Neuronal stem cell (in vitro differentiated cells): Measurements from ENCODE around the gene ARMC5.

Experiments used
- DNase-seq: peaks from one replicate; pipeline ENCODE4 v3.0.0-alpha.2; 2013; ENCODE audit warnings: low spot score
- H2AFZ ChIP-seq: one replicate; pipeline ENCODE4 v1.6.1; 2013; ENCODE audit warnings: mild to moderate bottlenecking, low read length, inconsistent platforms
- H2AK5ac ChIP-seq: 2 replicates; pipeline ENCODE4 v1.6.1; 2013; ENCODE audit warnings: low read depth, mild to moderate bottlenecking, inconsistent platforms, low read length, moderate library complexity, mixed read lengths
- H2BK120ac ChIP-seq: 2 replicates; pipeline ENCODE4 v1.6.1; 2013; ENCODE audit warnings: low read depth, mild to moderate bottlenecking, inconsistent platforms, low read length, moderate library complexity, mixed read lengths
- H2BK12ac ChIP-seq: one replicate; pipeline ENCODE4 v1.6.1; 2013; ENCODE audit warnings: low read length, inconsistent platforms
- H2BK15ac ChIP-seq: 2 replicates; pipeline ENCODE4 v1.6.1; 2013; ENCODE audit warnings: mild to moderate bottlenecking, low read length, inconsistent platforms, mixed read lengths
- H2BK5ac ChIP-seq: one replicate; pipeline ENCODE4 v1.6.1; 2013; ENCODE audit warnings: inconsistent platforms, mild to moderate bottlenecking, low read length, moderate library complexity
- H3K14ac ChIP-seq: one replicate; pipeline ENCODE4 v1.6.1; 2013; ENCODE audit warnings: low read length, inconsistent platforms
- H3K18ac ChIP-seq: 2 replicates; pipeline ENCODE4 v1.6.1; 2013; ENCODE audit warnings: low read length, inconsistent platforms
- H3K23ac ChIP-seq: 2 replicates; pipeline ENCODE4 v1.6.1; 2013; ENCODE audit warnings: low read depth, mild to moderate bottlenecking, mixed read lengths, low read length, inconsistent platforms; ENCODE audit not compliant: poor library complexity
- H3K27ac ChIP-seq: replicated peaks from 3 replicates; pipeline ENCODE4 v1.5.1; 2013; ENCODE audit warnings: low read length, inconsistent platforms
- H3K27me3 ChIP-seq, 3 experiments: 2 replicates each; pipeline ENCODE4 v1.6.1; 2013; ENCODE audit warnings: low read length in 3 of 3, mild to moderate bottlenecking in 2 of 3, inconsistent platforms in 1 of 3, low read depth in 1 of 3, mixed read lengths in 1 of 3, moderate library complexity in 1 of 3; ENCODE audit not compliant: control insufficient read depth in 3 of 3, insufficient read depth in 3 of 3
- H3K36me3 ChIP-seq, 2 donors: replicated peaks in 1 of 2; 2 replicates each; pipeline ENCODE4 v1.6.1; 2013; ENCODE audit warnings: low read length in 2 of 2; ENCODE audit not compliant: control insufficient read depth in 2 of 2, insufficient read depth in 2 of 2
- H3K4ac ChIP-seq: 2 replicates; pipeline ENCODE4 v1.6.1; 2013; ENCODE audit warnings: inconsistent platforms, mild to moderate bottlenecking, low read length, moderate library complexity
- H3K4me1 ChIP-seq, 2 donors: 1 replicate in 1 of 2; 2 replicates in 1 of 2; pipeline ENCODE4 v1.6.1; 2013; ENCODE audit warnings: low read length in 2 of 2, low read depth in 1 of 2; ENCODE audit not compliant: control insufficient read depth in 2 of 2, insufficient read depth in 1 of 2
- H3K4me2 ChIP-seq: one replicate; pipeline ENCODE4 v1.6.1; 2013; ENCODE audit warnings: mild to moderate bottlenecking, low read length, inconsistent platforms; ENCODE audit not compliant: insufficient read depth, poor library complexity, severe bottlenecking
- H3K4me3 ChIP-seq, 2 donors: 2 replicates each; pipeline ENCODE4 v1.5.1; 2013; ENCODE audit warnings: low read length in 2 of 2, mild to moderate bottlenecking in 2 of 2, inconsistent platforms in 1 of 2, moderate library complexity in 1 of 2
- H3K79me1 ChIP-seq: one replicate; pipeline ENCODE4 v1.6.1; 2013; ENCODE audit warnings: low read depth, mild to moderate bottlenecking, inconsistent platforms, low read length, moderate library complexity
- H3K9ac ChIP-seq: one replicate; pipeline ENCODE4 v1.6.1; 2013; ENCODE audit warnings: mild to moderate bottlenecking, low read depth, low read length, inconsistent platforms; ENCODE audit not compliant: poor library complexity
- H3K9me3 ChIP-seq, 2 donors: replicated peaks in 1 of 2; 2 replicates each; pipeline versions ENCODE3 to v1.6.1; 2013; ENCODE audit warnings: low read length in 2 of 2, mild to moderate bottlenecking in 2 of 2, inconsistent platforms in 1 of 2, low read depth in 1 of 2, mixed read lengths in 1 of 2, moderate library complexity in 1 of 2; ENCODE audit not compliant: control insufficient read depth in 2 of 2, insufficient read depth in 1 of 2
- H4K8ac ChIP-seq: one replicate; pipeline ENCODE4 v1.6.1; 2013; ENCODE audit warnings: low read depth, mild to moderate bottlenecking, inconsistent platforms, low read length, moderate library complexity
- H4K91ac ChIP-seq: one replicate; pipeline ENCODE4 v1.6.1; 2013; ENCODE audit warnings: low read length, low read depth, mild to moderate bottlenecking, inconsistent platforms; ENCODE audit not compliant: poor library complexity
- WGBS, 2 donors: extraction: QIAGEN DNeasy Blood & Tissue Kit; methylation state at CpG; one replicate each; pipeline ENCODE4 v1.1.7; 2013; ENCODE audit warnings: missing lambda C conversion rate in 2 of 2, mixed read lengths in 1 of 2; ENCODE audit not compliant: insufficient read length in 2 of 2, insufficient replicate concordance in 1 of 2; ENCODE audit errors: extremely low coverage in 2 of 2; 5-methylcytosine and 5-hydroxymethylcytosine counted together

Gene ARMC5

DNA sequence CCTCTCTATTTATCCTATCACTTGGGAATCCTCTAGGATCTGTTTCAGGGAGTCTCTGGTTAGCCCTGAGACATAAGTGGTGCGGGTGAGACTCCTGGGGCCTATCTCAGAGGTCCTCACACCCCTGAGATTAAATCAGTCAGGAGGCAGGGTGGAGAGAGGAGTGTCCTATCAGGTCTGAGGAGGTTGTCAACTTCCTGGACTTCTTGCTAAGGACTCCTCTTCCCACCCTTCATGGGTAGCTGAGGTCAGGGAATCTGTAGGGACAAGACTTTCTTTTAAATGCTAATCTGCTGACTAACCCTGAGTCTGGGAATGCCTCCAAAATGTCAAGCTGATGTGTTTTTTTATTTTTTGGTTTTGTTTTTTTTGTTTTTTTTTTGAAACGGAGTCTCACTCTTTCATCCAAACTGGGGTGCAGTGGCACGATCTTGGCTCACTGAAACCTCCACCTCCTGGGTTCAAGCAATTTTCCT is 6.6 kb upstream of the ARMC5 start:
- H3K23ac ChIP-seq, result no peak overlapping the region

DNA sequence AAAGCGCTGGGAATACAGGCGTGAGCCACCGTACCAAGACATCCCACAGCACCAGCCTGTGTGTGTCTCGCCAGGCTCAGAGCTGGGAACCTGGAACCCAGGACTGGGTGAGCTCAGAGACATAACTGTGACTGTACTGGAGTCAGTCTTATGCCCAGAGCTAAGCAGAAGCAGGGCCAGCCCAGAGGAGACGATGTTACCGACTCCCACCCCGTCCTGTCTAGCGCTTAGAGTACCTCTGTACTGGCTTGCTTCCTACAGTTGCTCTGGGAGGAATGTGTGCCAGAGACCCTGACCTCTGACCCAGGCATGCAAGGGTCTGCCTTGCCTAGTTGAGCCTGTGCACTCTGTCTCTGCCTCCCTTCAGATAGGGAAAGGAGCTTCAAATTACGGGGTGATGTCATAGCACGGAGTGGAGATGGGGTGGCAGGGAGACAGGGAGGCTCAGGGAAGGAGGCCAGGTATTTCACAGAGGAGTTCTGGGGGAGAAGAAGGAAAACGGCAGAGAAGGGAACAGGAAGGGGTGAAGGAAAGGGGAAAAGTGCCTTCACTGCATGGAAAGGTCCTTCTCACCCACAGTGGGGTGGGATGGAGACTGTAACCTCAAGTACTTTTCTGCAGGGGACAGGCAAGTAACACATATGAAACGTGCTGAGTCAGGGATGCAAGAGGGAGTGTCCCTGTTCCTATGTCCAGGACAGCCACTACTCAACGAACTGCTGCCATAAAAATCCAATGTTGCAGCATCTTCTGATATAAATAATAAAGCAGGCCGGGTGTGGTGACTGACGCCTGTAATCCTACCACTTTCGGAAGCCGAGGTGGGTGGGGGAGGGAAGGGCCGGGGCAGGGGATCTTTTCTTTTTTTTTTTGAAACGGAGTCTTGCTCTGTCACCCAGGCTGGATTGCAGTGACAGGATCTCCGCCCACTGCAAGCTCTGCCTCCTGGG is 5.8 kb upstream of the ARMC5 start:
- no peak overlapping the region for H2BK15ac ChIP-seq
- no peak overlapping the region for H2BK12ac ChIP-seq
- H3K18ac ChIP-seq, result peak overlapping the region; percentile 9
- H3K4me3 ChIP-seq, result no peak overlapping the region
- DNase-seq, result no peak
- H3K14ac ChIP-seq, result no peak overlapping the region
- no peaks in the 10 kb centered on the region for H3K27me3 ChIP-seq
- no peaks in the 10 kb centered on the region for H3K9me3 ChIP-seq
- H3K4me2 ChIP-seq, result no peak overlapping the region
- H3K79me1 ChIP-seq, result peaks cover 11% of the 10 kb centered on the region
- no peak overlapping the region for H2AFZ ChIP-seq
- H4K8ac ChIP-seq, result no peak overlapping the region
- no peak overlapping the region for H2BK5ac ChIP-seq
- no peak overlapping the region for H2BK120ac ChIP-seq
- H2AK5ac ChIP-seq, result no peak overlapping the region
- H4K91ac ChIP-seq, result no peak overlapping the region
- peak overlapping the region; percentile 63 for H3K27ac ChIP-seq
- no peak overlapping the region for H3K9ac ChIP-seq
- WGBS, 2 donors, result no CpG with 5 or more reads among the region's 20 CpGs
- H3K4me1 ChIP-seq, result peaks cover 16 to 27% of the 10 kb centered on the region in 2 donors
- H3K36me3 ChIP-seq, result peaks cover 6 to 28% of the 10 kb centered on the region in 2 donors
- H3K4ac ChIP-seq, result no peak overlapping the region
- H3K23ac ChIP-seq, result no peak overlapping the region

More for the DNA sequence above, 6.6 kb upstream of the ARMC5 start:
- Histone ChIP-seq H3K27ac (no peak overlapping the region), H3K9me3 (no peaks in the 10 kb centered on the region), H3K4me1 (peaks cover 12 to 20% of the 10 kb centered on the region in 2 donors), H3K4me3 (no peak overlapping the region), H3K18ac (no peak overlapping the region), H2BK5ac (no peak overlapping the region), H2AFZ (no peak overlapping the region), H2BK120ac (no peak overlapping the region), H3K4ac (no peak overlapping the region), H2AK5ac (no peak overlapping the region), H4K8ac (no peak overlapping the region), H3K36me3 (peaks cover 6 to 24% of the 10 kb centered on the region in 2 donors), H3K4me2 (no peak overlapping the region), H3K79me1 (peaks cover 5% of the 10 kb centered on the region), H3K27me3 (no peaks in the 10 kb centered on the region), H2BK12ac (no peak overlapping the region), H3K9ac (no peak overlapping the region), H3K14ac (no peak overlapping the region), H2BK15ac (no peak overlapping the region), H4K91ac (no peak overlapping the region)
- no CpG with 5 or more reads among the region's 3 CpGs for WGBS, 2 donors
- DNase-seq, result no peak

DNA sequence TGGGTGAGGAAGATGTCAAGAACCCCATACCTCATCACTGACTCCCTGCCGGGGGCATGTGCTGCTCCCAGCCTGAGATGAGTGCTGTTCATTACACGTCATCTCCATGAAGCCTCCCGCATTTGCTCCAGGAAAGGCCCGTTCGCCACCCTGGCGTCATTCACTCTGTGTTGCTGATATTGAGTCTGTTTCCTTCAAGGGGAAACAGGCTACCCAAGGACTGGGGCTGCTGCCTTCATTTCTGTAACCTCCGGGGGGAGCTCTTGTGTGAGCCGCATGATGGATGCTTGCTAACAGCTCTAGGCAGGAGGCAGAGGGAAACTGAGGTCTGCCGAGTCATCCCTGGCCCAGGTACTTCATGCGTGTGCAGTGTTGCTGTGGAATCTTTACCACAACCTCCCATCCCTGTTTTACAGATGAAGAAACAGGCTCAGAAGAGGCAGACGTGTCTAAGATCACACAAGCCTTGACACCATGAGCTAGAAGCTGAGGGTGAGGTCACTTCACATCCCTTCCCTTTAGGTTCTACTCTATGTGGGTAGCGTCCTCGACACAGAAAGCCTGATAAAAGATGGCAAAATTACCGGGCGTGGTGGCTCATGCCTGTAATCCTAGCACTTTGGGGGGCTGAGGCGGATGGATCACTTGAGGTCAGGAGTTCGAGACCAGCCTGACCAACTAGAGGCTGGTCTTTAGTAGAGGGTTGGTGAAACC is 3.5 kb upstream of the ARMC5 start:
- no peak overlapping the region for H2BK15ac ChIP-seq
- H3K4ac ChIP-seq, result no peak overlapping the region
- no peak overlapping the region for H2BK12ac ChIP-seq
- no peak overlapping the region for H4K91ac ChIP-seq
- no peak overlapping the region for H3K4me2 ChIP-seq
- no peak for DNase-seq
- no peak overlapping the region for H3K4me3 ChIP-seq
- H2BK5ac ChIP-seq, result no peak overlapping the region
- no peaks in the 10 kb centered on the region for H3K9me3 ChIP-seq
- H3K27me3 ChIP-seq, result no peaks in the 10 kb centered on the region
- no peak overlapping the region for H4K8ac ChIP-seq
- H3K23ac ChIP-seq, result peak overlapping the region; percentile 19
- H3K9ac ChIP-seq, result no peak overlapping the region
- H3K27ac ChIP-seq, result no peak overlapping the region
- no peak overlapping the region for H3K18ac ChIP-seq
- H2AK5ac ChIP-seq, result peak overlapping the region; percentile 57
- no CpG with 5 or more reads among the region's 17 CpGs for WGBS, 2 donors
- no peak overlapping the region for H3K14ac ChIP-seq
- H3K4me1 ChIP-seq, result peaks cover 19 to 26% of the 10 kb centered on the region in 2 donors
- no peak overlapping the region for H2BK120ac ChIP-seq
- no peak overlapping the region for H2AFZ ChIP-seq
- H3K36me3 ChIP-seq, result peaks cover 6 to 28% of the 10 kb centered on the region in 2 donors
- H3K79me1 ChIP-seq, result peaks cover 12% of the 10 kb centered on the region

DNA sequence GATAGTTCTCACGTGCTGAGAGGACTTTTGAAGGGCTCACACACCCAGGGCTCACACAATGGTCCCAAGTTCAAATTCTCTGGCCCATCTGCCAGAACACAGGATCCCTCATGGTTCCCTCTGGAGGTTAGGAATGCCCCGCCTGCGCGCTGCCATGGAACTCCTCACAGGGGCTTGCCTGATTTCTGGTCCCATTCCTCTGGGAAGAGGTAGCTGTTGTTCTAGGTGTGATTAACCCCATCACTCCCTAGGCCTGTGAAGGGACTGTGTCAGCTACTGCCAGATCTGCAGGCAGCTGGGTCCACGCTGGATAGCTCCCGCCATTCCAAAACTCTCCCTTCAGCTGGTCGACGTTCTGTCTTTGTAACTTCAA is 2.3 kb upstream of the ARMC5 start:
- Histone ChIP-seq H3K27me3 (no peaks in the 10 kb centered on the region), H2AFZ (no peak overlapping the region), H2BK15ac (no peak overlapping the region), H3K4me2 (no peak overlapping the region), H3K4me3 (no peak overlapping the region), H3K9me3 (no peaks in the 10 kb centered on the region), H2BK120ac (no peak overlapping the region), H3K23ac (no peak overlapping the region), H3K14ac (no peak overlapping the region), H2AK5ac (no peak overlapping the region), H3K4me1 (peaks cover 17 to 21% of the 10 kb centered on the region in 2 donors), H3K79me1 (peaks cover 12% of the 10 kb centered on the region), H3K4ac (no peak overlapping the region), H3K36me3 (peaks cover 8 to 31% of the 10 kb centered on the region in 2 donors), H3K18ac (no peak overlapping the region), H3K9ac (no peak overlapping the region), H2BK12ac (no peak overlapping the region), H3K27ac (no peak overlapping the region), H2BK5ac (no peak overlapping the region), H4K91ac (no peak overlapping the region), H4K8ac (no peak overlapping the region)
- no CpG with 5 or more reads among the region's 8 CpGs for WGBS, 2 donors
- DNase-seq, result no peak
